Peyer's patch (tissue), 4 donors: ENCODE measurements around the gene HTT.
"Not testable (repeated sequence)": the region's sequence is repeated elsewhere in the genome, so short reads cannot be mapped to it uniquely, and the experiment has no call there.

Source experiments
- POLR2A ChIP-seq, 2 donors: fragments of 450-650 bp; IDR thresholded peaks; one replicate each; pipeline ENCODE4 v1.5.1; 2017; ENCODE audit warnings: antibody characterized with exemption in 2 of 2, mild to moderate bottlenecking in 2 of 2, moderate library complexity in 2 of 2
- TF ChIP-seq, protein P1 (sequence below), 6 experiments: fragments of 450-650 bp in 4 of 6; fragments of 200-600 bp in 2 of 6; sonication (generic) in 1 of 6; IDR thresholded peaks; one replicate each; pipeline ENCODE4 v1.5.1; 2017 to 2019; ENCODE audit warnings: antibody characterized with exemption in 6 of 6, mild to moderate bottlenecking in 3 of 6, moderate library complexity in 1 of 6

DNA sequence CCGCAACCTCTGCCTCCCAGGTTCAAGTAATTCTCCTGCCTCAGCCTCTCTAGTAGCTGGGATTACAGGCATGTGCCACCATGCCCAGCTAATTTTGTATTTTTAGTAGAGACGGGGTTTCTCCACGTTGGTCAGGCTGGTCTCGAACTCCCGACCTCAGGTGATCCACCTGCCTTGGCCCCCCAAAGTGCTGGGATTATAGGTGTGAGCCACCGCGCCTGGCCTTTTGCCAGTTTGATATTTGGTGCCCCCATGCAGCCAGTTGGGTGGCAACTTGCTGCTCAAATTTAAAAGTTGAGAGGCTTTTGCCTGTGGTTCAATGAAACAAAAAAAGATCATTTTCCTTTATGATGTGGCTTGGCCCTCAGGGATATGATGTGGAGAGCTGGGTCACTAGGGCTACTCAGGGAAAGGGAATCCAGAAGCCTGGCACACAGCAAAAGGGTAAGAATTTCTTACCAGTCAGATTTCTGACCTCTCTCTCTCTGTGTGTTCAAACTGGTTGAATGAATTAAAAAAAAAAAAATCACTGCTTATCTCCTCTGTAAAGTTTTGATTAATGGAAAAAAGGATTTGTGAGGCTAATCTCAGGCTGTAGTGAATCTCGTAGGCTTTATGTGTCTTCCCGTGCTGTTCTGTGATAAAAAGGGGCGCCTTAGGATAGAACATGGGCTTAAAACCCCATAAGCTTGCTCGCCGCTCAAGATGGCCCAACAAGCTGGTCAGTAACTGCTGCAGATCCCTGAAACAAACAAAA, 23.2 kb upstream of the HTT start:
- TF ChIP-seq, protein P1, sequence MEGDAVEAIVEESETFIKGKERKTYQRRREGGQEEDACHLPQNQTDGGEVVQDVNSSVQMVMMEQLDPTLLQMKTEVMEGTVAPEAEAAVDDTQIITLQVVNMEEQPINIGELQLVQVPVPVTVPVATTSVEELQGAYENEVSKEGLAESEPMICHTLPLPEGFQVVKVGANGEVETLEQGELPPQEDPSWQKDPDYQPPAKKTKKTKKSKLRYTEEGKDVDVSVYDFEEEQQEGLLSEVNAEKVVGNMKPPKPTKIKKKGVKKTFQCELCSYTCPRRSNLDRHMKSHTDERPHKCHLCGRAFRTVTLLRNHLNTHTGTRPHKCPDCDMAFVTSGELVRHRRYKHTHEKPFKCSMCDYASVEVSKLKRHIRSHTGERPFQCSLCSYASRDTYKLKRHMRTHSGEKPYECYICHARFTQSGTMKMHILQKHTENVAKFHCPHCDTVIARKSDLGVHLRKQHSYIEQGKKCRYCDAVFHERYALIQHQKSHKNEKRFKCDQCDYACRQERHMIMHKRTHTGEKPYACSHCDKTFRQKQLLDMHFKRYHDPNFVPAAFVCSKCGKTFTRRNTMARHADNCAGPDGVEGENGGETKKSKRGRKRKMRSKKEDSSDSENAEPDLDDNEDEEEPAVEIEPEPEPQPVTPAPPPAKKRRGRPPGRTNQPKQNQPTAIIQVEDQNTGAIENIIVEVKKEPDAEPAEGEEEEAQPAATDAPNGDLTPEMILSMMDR (IDR thresholded peaks at IDR 0.05), result not testable (repeated sequence)
- not testable (repeated sequence) for TF ChIP-seq POLR2A (IDR thresholded peaks at IDR 0.05)
